ENCODE measurements around the gene ZNF32.

DNA sequence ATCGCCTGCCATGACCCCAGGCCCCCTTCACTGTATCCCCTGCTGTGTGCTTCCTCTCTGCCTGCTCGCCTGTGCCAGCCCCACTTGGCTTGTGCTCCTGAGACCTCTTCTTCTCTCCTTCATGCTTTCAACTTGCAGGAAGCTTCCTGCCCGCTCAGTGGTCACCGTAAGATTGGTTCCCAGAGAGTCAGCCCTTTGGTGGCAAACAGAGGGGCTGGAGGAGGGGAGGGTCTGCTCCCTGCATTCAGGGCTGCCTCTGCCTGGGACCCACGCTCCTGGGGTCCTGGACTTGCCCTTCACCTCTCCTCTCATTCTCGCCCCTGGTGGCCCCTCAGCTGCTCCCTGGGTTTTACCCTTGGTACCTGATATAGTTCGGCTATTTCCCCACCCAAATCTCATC lies 45.8 kb upstream of the ZNF32 start:
- TF ChIP-seq, protein P1, sequence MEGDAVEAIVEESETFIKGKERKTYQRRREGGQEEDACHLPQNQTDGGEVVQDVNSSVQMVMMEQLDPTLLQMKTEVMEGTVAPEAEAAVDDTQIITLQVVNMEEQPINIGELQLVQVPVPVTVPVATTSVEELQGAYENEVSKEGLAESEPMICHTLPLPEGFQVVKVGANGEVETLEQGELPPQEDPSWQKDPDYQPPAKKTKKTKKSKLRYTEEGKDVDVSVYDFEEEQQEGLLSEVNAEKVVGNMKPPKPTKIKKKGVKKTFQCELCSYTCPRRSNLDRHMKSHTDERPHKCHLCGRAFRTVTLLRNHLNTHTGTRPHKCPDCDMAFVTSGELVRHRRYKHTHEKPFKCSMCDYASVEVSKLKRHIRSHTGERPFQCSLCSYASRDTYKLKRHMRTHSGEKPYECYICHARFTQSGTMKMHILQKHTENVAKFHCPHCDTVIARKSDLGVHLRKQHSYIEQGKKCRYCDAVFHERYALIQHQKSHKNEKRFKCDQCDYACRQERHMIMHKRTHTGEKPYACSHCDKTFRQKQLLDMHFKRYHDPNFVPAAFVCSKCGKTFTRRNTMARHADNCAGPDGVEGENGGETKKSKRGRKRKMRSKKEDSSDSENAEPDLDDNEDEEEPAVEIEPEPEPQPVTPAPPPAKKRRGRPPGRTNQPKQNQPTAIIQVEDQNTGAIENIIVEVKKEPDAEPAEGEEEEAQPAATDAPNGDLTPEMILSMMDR (conservative IDR thresholded peaks at IDR 0.05; ENCODE audit: low read depth, low read length) = no peak
- no peak for TF ChIP-seq MXI1 (IDR thresholded peaks at IDR 0.05; ENCODE audit: borderline replicate concordance, low read depth, low read length)
